GM18870 (cell line): ENCODE measurements around the gene KMT2A.
A peak's percentile ranks its signal among the peaks of the same experiment; 100 is the strongest.
"Not testable (repeated sequence)": the region's sequence is repeated elsewhere in the genome, so short reads cannot be mapped to it uniquely, and the experiment has no call there.

Experiments
- ATAC-seq: cut with Tn5 transposase; IDR thresholded peaks from one replicate; pipeline ENCODE4 v1.9.1; 2021; ENCODE audit warnings: moderate library complexity; ENCODE audit not compliant: unreplicated experiment

The KMT2A gene

DNA sequence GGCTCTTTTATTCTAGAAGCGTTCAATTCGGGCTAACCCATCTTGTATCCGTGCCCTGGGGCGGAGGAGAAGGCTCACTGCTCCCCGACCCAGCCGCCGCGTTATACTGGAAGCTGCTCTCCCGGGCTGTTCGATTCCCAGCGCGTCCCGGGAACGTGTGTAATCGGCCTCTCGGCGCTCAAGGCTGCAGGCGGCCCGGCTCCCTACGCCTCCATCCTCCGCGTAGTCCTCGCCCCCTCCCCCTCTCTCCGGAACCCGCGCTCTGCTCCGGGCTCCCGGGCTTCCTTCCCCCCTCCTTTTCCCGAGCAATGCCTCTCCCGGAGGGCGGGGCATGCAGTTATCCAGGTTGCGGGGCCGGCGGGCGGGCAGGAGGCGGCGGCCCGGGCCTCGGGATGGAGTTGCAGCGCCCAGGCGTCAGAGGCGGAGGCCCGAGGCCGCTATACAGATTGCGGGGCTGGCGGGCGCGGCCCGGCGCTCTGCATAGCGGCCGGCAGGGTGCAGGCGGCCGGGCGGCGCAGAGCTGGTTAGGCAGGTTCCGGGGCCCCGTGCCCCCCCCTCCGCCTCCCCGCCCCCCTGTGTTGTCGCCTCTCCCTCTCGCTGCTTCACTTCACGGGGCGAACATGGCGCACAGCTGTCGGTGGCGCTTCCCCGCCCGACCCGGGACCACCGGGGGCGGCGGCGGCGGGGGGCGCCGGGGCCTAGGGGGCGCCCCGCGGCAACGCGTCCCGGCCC, at the start of gene KMT2A:
TSS of gene KMT2A (plus strand) at position 600 of the 732 bp plus-strand sequence. CDS start at position 621, 21 bp downstream.
- no peak for ATAC-seq

DNA sequence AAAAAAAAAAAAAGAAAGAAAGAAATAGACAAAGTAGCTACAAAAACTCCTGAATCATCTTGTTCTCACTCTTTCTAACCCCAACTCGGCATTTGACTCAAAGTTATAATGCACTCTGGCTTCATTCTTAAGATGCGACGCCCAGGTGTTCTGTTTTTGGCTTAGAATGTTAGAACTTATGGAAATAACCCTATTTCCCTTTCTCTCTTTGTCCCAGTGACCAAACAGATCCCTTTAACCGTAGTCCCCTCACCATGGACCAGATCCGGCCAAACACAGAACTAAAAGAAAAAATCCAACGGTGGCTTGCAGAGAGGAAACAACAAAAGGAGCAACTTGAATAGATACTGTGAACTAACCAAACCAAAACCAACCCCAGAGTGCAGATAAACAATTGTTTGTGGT, 40.2 kb upstream of the KMT2A start:
- ATAC-seq = no peak

DNA sequence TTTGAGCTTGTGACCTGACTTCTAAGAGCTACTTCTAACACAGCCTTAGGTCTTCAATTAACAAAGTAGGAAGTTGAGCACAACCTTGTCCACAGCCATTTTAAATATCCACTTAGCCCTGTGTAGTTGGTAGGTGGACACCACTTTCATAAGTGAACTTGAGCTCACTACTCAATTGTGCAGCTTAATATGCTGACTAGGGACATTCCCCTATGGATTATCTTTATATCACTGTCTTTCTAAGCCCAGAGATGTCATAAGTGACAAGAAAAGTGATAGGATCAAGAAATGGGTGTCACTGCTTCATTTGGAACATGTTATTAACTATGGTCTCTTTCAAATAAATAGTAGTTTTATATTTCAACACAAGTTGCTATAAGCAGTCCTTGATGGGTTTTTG, 38.8 kb upstream of the KMT2A start:
- no peak for ATAC-seq

DNA sequence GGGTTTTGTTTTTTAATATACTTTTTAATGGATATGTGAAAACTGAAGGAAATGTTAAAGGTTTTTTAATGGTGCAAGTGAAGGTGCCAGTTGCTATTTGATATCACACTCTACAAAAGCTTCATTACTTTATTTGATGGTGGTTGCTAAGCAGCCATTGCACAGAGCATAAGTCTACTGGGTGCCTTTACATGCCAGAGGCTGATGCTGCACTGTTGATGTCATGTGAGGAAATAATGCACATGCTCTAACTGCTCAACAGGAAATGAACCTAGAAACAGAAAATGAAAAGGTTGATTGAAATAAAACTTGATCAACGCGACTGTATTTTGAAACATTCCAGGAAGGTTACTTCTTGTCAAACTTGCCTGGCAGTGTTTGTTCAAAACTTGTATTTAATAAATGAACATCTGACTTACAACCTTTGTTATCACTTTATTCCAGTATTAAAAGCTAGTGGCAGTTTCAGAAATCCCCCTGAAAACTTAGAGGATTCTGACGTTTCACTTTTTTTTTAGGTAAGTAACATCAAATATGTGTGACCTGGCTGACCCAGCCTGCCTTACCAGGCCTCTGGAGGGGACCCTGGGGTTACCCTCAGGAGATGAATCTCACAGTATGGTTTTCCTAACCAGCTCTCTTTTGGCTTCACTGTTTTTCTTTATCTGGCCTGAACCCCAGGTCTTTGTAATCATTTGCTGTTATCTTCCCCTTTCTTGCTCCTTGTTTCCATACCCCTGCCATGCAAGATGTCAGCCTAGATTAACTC, 37.3 kb upstream of the KMT2A start:
- ATAC-seq = no peak

DNA sequence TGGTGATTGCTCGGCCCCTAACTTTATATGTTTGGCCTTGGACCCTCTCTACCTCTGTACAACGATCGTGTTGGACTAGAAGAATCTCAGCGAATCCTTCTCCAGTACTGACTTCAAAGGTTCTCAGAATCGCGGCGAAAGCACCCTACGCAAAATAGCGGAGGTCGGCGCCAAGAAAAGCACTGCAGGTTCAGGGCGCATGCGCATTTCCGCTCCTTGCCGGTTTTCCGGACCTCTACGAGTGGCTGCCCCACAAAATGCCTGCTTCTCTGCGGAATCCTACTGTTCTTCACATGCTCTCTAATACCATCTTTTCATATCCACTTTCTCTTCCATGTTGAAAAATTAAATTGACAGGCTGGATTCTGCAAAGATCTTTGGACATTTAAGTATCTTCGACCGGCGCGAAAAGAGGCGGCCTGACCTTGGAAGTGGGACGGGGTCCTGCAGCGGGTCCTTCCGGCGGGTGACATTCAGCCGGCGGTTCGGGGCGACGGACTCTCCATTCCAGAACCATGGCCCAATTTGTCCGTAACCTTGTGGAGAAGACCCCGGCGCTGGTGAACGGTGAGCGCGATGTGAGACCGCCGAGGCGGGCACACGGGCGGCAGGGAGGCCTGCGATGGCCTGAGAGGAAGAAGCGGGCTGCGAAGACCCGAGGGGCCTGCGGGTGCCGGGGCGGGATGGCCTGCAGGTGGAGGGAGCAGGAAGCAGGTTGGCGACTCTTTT, 35.0 kb upstream of the KMT2A start, which contains the start of gene ATP5MG:
TSS of gene ATP5MG (plus strand) at position 456 of the 729 bp plus-strand sequence. CDS start at position 516, 60 bp downstream.
- peak; percentile 44 for ATAC-seq

DNA sequence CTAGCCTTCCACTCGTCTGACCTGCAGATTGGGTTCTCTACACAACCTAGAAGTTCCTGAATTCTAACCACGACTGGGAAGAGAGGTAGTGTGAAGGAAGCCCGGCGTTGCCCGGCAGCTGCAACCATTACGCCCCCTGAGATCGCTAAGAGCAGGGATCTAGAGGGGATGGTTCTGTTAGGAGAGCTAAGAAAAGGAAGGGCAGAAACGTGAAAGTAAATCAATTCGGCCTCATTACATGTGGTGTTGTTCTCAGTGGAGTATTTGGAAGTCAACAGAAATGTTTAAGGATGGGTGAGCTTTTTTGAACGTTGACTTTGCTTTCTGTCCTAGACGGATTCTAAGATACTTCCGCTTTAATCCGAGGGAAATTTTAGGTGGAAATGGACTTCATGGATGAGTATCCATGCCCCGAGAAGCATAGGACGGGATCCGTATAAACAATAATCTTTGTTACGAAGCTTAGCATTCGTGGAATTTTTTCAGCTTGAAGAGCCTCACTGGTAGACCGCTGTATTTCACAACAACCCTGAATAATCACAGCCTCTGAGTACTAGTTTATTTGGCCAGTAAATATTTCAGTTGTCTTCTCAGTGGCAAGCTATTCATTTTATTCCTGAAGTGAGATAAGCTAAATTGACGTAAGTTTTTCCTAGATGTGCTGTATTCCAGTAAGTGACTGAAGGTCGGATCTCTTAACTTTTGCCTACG, 34.3 kb upstream of the KMT2A start:
- ATAC-seq = no peak

GRCh38 chr11:118402594-118402993, 33.7 kb upstream of the KMT2A start:
- ATAC-seq = not testable (repeated sequence)

- ATAC-seq = no peak
Measured at GRCh38 chr11:118406599-118407166, 29.6 kb upstream of the KMT2A start.

- peak; percentile 52 for ATAC-seq
Measured at GRCh38 chr11:118410055-118410745, 26.1 kb upstream of the KMT2A start.

DNA sequence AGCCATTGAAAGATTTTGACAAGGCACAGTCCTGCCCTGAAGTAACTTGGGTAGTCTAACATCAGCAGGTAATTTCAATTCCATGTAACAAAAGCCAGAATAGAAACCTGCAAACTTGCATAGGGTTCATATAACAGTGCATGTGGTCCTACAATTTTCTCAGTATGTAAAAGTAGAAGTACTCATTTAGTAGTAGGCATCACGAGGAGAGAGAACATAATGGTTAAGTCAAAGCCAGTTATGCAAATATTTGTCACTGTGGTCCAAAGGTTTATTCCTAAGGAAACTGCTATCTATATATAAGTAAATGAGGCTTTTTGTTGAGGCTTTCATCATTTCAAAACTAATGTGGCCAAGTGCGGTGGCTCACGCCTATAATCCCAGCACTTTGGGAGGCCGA, 24.8 kb upstream of the KMT2A start:
- no peak for ATAC-seq

DNA sequence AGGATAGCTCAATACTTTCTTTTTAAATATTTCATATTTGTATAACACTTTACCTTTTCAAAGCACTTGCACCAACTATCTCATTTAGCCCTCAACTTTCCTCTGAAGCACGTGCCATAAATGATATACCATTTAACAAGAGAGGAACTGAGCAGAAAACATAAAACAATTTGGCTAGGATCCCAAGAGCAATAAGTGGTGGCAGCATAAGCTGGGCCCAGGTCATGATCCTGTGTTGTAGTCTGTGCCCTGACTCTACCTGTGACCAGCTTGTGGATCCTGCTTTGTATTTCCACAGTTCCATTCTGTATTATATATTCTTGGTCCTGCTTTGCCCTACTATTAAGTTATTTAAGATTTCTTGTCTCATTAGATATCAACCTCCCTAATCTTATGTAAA, 23.4 kb upstream of the KMT2A start:
- no peak for ATAC-seq

DNA sequence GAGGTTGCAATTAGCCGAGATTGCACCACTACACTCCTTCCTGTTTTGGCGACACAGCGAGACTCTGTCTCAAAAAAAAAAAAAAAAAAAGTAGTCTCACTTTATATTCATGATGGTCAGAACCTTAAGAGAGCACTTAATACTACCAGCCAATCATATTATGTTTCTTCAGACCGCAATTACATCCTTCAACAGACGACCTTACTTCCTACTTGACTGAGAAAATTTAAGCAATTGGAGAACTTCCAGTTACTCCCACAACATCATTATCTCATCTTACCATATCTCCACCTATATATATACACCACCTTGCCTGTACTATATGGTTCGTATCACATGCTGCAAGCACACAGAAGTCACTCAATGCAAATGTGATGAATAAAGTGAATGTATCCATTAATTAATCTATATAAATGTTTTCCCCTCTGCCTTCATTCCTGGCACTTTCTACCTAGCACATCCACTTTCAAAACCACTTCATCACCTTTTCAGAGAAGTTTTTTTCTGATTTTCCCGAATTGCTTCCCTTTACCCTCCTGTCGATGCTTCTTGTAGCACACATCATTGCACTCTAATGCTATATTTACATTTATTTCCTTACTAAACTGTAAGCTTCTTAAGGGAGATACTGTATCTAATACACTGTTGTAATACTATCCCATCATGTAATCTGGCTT, 21.1 kb upstream of the KMT2A start:
- ATAC-seq = no peak

DNA sequence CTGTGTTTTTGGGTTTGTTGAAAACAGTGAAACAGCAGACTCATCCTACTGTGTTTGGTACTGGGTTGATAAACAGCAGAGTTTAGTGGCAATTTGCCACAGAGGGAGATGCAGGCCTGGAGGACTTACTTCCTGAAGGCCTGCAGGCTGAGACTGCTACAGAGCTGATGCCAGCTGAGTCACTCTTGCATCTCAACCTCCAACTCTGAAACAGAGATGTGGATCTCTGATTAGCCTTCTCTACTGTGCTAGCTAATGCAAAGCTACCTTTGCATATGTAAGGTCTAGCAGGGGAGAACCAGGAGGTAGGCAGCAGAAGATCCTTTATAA, 20.6 kb upstream of the KMT2A start:
- no peak for ATAC-seq

DNA sequence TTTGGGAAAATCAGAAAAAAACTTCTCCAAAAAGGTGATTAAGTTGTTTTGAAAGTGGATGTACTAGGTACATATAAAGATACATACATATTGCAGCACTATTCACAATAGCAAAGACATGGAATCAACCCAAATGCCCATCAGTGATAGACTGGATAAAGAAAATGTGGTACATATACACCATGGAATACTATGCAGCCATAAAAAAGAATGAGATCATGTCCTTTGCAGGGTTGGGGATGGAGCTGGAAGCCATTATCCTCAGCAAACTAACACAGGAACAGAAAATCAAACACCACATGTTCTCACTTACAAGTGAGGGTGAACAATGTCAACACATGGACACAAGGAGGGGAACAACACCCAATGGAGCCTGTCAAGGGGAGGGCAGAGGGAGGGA, 19.4 kb upstream of the KMT2A start:
- not testable (repeated sequence) for ATAC-seq

GRCh38 chr11:118417801-118418200, 18.5 kb upstream of the KMT2A start:
- ATAC-seq = no peak

GRCh38 chr11:118418766-118419165, 17.5 kb upstream of the KMT2A start:
- ATAC-seq = no peak

DNA sequence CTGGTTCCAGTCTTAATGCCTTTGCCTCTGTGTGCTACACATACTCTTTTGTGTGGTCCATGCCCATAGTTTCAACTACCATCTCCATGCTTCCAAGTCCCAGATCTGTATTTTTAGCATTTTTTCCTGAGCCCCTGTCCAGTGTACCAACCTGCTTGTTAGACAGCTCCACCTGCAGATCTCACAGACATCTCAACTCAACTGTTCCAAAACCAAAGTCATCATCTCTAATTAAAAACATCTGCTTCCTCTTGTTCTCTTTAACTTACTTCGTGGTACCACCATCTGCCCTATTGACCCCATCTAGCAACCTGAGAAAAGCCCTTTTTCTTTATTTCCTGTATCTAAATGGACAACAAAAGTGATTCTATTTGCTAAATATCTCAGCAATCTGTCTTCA, 8.6 kb upstream of the KMT2A start:
- no peak for ATAC-seq

DNA sequence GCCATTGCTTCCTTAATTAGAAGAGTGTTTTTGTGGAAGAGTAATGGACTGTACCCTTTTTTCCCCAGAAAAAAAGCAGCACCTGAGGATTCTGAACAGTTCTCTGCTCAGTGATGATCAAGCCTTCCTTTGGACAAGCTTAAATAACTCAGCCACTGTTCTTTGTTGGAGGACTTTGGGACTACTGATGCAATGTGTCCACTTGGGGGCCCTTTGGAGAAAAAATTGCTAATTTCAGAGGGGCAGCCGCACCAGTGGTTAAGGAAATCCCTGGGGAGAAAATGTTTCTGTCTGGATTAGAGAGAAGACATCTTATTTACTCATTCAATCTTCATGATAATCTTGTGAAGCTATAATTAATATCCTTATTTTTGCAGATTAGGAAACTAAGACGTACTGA, 5.3 kb upstream of the KMT2A start:
- ATAC-seq = no peak

GRCh38 chr11:118434123-118434552, 2.2 kb upstream of the KMT2A start:
- no peak for ATAC-seq
